ENCODE measurements around the gene PELI2.

DNA sequence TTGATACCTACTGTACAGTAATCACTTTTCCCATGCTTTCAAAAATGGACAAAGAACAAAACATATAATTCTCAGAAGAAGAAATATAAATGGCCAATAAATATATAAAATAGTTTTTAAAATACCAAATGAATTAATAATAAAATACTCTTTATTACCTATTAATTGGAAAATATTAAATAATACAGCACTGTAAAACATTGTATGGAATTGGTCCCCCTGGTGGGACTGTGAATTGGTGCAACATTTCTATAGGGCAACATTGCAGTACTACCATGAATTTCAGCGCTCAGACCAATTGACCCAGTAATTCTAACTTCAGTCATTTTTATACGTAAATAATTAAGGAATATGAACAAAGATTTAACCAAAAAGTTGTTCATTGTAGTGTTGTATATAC, 162.6 kb downstream of the PELI2 start:
- TF ChIP-seq, protein P1, sequence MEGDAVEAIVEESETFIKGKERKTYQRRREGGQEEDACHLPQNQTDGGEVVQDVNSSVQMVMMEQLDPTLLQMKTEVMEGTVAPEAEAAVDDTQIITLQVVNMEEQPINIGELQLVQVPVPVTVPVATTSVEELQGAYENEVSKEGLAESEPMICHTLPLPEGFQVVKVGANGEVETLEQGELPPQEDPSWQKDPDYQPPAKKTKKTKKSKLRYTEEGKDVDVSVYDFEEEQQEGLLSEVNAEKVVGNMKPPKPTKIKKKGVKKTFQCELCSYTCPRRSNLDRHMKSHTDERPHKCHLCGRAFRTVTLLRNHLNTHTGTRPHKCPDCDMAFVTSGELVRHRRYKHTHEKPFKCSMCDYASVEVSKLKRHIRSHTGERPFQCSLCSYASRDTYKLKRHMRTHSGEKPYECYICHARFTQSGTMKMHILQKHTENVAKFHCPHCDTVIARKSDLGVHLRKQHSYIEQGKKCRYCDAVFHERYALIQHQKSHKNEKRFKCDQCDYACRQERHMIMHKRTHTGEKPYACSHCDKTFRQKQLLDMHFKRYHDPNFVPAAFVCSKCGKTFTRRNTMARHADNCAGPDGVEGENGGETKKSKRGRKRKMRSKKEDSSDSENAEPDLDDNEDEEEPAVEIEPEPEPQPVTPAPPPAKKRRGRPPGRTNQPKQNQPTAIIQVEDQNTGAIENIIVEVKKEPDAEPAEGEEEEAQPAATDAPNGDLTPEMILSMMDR (IDR thresholded peaks at IDR 0.05): no peak
- no peak for TF ChIP-seq POLR2A (IDR thresholded peaks at IDR 0.05)
- no peak for TF ChIP-seq EP300 (IDR thresholded peaks at IDR 0.05)

Data from ovary (tissue), 3 donors.